Measurements from ENCODE around the gene ZFR2.

- TF ChIP-seq JUN (IDR thresholded peaks at IDR 0.05; ENCODE audit: low read depth, low read length) (no peak), EP300 (IDR thresholded peaks at IDR 0.05; ENCODE audit: borderline replicate concordance in 1 of 2, low read depth in 2 of 2, low read length in 2 of 2) (no peak)
Observed at GRCh38 chr19:3837332-3837731, 31.5 kb downstream of the ZFR2 start.

Measured in H1 (cell line).